Activated CD4-positive, alpha-beta T cell treated with anti-CD3 and anti-CD28 coated beads, Interleukin-2, amount 50 U/mL, for 24 hours (primary cell): ENCODE results near the gene PRDM10.

Experiments used
- DNase-seq, 2 donors: peaks; one replicate each; pipeline ENCODE4 v3.0.0-alpha.2; 2020; ENCODE audit warnings: low read depth in 1 of 2, low spot score in 1 of 2

Gene PRDM10

DNA sequence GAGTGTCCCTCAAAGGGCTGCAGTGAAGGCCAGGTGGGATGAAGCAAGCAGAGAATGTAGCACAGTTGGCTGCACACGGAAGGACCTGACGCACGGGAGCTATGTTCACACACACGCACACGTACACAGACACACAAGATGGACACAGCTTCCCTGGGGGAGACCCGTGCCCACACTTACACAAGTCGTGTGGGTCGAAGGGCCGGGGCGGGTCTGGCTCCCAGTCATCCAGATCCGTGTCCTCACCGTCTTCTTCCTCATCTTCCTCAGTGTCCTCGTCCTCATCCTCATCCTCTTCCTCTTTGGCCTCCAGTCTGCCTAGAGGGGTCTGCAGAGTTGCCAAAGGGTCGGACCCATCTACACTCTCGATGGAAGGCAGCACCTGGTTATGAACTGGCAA lies 55.7 kb downstream of the PRDM10 start:
- DNase-seq: no peak

DNA sequence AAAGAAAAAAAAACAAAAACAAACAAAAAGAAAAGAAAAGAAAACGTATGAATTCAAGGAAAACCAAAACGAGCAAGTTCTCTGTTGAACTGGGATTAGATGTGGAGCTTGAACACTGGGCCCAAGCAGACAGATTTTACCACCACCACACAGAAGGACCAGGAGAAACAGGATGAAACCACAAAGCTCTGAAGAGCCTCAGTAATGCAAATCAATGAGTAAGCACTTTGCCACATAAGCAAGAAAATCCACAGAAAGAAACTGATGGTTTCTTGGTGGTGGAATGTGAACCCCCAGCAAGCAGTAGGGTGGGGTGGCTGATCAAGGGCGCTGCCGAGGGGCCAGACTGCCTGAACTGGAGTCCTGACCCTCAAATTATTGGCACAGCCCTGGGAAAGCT lies 56.4 kb downstream of the PRDM10 start:
- no peak for DNase-seq

DNA sequence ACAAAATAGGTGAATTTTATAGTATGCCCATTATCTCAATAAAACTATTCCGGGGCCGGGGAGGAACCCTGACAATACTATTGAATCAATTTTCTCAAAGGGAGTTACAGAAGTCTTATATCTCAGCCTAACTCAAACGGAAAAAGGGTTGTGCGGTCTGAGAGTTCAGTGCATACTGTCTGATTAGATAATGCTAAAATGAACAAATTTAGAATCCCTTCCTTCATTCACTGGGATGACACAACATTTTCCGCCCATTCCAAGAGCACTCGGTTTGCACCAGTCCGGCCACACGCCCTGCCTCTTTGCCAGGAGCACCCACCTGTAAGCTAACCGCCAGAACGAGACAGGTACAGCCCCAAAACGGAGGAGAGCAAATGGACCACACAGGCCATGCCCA lies 57.3 kb downstream of the PRDM10 start:
- DNase-seq: no peak

DNA sequence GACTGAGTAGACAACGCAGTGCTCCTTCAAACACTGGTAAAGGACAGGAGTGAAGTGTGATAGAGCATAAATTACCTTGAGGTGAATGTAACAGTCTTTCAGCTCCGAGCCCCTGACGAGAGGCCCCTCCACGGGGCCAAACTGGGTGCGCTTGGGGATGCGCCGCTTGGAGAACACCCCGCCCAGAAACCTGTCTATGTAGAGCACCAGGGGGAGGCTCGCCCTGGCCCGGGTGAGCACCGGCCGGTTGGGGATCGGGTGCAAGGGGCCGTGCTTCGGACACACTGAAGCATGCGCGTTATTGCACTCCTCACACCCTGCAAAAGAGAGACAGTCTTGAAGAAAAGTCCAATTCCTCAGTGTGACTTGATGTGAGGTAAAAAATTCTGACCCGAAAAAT lies 57.9 kb downstream of the PRDM10 start:
- DNase-seq: no peak

DNA sequence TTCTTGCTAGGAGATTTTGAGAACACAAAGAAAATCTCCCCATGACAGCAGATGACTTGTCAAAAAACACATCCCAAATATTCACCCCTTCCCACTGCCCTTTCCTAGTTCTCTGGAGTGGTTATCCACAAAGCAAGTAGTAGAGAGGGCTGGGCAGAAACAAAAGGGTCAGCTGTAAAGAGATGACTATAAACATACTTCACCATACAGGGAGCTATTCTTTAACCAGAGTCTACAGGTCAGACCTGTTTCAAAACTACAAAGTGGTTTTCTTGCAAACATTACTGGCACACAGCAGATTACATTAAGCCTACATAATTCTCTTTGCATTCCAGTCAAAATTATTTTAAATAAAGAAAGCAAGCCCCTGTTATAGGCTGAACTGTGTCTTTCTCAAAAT lies 59.6 kb downstream of the PRDM10 start:
- no peak for DNase-seq

DNA sequence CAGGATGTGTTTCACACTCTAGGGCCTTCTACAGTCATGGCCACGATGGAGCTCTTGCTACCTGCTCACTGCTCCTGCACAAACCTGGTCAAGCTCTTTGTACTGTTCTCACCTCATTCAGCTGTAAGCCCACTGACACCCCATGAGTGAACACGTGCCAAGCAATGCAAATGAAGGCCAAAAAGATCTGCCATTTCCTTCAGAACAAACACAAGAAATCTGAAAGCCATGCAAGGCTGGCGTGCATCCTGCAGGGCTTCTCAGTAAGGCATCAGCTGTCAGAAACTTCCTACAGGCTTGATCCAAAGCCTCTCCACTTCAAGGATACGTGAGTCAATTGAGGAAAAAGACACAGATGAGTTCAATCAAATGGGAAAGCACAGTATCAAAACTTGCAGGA lies 63.1 kb downstream of the PRDM10 start:
- DNase-seq: no peak

DNA sequence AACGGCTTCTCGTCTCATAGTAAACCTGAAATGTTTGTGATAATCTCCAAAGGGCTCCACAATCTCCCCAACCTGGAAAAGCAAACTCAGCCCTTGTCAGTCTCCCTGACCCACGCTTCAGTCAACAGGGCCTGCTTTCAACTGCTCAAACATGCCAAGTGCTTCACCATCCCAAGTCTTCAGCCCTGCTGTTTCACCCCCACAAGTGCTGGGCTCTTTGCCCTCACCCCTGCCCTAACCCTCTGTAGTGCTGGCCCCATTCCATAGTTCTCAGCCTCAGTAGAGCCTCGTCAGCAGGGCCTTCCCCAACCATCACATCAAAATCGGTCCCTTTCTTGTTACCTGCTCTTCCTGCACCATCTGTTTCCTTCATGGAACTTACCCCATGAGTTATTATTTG lies 63.9 kb downstream of the PRDM10 start:
- no peak for DNase-seq

DNA sequence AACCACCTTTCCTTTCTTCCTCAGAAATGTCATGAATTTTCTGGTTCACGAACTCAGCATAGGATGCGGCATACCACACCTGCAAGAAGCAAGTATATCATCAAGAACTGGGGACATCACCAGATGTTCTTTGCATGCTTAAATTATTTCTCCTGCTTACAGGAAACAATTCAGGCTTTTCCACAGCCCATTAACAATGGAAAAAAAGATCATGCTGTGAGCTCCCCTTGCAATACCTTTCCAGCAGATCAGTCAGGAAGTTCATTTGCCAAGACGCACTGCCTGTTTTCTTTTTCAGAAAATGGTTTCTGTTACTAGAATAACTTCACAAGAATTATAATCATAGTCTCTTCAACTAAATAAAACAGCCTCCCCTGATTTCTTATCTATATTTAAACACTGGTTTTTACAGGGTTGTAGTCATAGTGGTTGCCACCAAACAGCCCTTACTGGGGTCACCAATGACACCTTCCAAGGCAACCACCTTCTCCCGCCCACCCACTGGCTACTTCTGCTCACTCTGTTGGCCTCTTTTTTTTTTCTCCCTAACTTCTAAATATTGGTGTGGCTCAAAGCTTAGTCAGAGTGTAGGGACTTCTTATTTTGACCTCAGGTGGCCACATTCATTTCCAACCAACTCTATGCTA lies 64.9 kb downstream of the PRDM10 start:
- no peak for DNase-seq

DNA sequence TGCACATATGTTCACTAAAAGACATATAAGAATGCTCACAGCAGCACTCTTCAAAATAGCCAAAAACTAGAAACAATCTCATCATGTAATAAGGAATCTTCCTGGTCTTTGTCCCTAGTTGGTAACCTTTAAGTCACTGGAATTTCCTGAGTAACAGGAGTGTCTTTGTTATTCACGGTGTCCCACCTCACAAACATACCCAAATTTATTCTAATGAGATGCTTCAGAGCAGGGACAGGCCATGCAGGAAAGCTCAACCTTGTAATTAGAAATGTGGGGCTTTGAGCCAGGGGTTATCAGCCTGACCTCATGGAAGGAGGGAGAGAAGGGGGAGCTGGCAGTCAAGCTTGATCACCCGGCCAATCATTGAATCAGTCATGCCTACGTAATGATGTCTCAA lies 66.9 kb downstream of the PRDM10 start:
- no peak for DNase-seq

DNA sequence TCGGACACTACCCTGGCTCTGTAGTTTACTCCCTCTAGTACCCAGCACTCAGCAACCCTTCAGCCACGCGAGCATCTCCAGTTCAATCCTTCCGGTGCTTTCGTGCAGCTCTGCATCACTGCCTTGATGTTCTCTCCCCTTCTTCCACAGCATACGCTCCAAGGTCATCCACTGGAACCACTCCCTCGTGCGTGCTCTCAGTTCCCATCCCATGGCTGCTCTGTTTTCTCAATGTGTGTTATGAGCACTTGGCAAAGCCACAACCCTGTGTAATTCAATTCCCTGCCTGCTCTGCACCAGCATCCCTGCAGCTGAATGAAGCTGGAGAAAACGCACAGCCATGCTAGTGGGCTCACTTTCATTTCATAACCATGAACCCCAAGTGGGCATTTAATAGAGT lies 68.7 kb downstream of the PRDM10 start:
- no peak for DNase-seq

DNA sequence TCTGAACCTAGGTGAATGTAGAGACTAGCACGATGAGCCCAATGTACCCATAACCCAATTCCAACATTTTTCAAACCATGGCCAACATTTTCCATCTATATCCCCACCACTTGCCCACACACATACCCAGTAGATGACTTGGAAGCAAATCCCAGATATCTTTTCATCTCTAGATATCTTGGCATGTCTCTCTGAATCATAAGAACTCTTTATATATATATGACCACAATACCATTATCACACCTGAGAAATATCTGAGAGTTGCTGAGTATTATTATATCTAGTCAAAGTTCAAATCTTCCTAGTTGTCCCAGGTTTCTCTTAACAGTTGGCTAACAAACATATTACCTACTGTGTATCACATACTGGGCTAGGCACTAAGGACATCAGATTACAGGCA lies 69.4 kb downstream of the PRDM10 start:
- no peak for DNase-seq

DNA sequence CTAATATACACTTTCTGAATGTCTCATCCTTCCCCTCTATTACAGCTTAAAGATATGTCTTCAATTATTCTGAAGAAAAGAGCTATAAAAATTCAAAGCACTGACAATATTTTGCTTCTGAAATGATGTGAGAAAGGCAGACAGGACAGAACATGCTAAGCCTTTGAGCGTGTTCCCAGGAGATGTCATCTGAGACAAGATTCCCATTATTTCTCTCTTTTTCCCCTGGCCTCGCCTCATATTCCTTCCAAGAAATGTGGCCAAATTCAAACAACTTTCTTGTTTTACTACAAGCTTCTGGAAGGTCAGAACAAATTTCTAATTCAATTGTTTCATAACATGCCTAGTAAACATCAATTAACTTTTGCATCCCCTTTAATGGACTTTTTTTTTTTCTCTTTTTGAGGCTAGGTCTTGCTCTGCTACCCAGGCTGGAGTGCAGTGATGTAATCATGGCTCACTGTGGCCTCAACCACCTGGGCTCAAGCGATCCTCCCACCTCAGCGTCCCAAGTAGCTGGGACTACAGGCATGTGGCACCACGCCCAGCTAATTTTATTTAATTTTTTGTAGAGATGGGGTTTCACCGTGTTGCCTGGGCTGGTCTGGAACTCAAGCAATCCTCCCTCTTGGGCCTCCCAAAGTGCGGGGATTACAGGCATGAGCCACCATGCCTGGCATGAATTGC lies 70.1 kb downstream of the PRDM10 start:
- no peak for DNase-seq

DNA sequence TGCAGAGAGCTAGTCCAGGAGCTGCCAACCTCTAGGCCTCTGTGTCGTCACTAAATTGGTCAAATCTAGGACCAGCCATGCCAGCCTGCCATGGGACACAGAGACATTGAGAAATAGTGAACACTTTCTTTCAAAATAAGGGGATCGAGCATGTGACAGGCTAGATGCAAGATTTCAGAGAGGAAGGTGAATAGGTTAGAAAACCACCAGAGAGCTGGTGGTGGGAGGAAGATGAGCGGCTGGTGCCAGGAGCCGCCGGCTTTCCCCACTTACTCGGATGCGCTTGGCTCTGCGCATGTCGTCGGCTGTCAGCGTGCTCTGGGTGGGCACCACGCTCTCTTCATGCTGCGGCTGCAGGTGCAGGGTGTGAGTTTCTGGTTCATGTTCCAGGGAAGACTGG lies 71.9 kb downstream of the PRDM10 start:
- DNase-seq: no peak

DNA sequence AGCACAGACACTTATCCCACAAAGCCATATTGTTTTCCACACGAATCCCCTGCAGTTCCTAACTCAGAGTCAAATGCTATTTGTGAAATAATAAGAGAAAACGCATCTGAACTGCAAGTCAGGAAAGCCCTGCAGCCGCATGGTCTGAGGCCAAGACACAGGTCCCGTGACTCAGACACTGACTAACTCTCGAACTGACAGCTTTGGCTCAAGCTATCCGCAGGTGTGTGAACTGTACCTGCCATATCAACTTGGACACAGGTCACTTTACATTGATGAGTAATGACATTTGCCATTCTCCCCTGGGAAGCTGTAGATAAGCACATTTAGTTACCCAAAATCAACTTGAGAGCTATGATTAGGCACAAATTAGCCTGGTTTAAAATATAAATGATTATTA lies 72.3 kb downstream of the PRDM10 start:
- no peak for DNase-seq

DNA sequence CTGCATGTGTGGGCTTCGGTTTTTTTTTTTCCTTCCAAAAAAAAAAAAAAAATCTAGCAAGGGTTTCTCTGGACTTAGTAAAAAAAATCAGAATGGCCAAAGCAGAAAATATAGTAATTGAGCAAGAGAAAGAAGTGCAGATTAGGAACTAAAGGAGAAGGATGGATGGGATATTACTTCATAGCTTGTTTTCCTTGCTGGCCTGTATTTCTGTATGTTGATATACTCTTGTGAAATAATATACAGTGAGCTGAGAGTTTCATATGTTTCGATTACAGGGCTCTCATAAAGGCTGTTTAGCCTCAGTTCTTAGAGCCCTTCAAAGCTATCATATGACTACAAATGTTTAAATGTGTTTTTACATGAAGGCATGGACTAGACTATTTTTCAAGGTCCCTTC lies 72.9 kb downstream of the PRDM10 start:
- DNase-seq: no peak

DNA sequence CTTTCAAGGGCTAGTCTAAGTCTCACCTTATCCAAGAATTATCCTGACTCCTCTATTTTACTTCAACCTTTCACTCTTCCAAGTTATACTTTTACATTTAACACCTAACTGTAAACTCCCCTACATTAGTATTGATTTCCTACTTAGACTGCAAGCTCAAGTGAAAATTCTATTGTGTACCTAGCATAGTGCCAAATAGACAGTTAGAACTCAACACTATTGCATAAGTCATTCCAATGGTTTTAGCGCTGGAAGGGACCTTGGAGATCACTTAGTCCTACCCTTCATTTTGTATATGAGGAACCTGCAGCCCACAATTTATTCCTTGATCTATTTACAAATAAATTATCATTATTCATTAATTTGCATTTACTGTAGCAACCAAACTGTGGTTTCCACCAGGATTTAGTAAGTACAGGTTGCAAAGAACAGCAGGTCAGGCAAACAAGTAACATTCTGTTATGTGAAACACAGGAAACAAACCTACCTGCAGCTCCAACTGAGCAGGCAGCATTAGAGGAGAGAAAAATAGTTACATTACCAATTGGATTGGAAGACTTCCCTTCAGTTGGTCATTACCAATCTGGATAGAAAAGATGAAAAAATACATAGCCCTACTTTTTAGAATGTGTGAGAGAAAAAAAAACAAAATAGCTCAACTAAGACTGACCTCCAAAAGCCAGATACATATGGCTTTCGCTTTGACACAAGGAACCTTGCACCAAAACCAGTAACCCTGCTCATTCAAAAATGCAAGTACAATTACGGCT lies 73.5 kb downstream of the PRDM10 start:
- no peak for DNase-seq

DNA sequence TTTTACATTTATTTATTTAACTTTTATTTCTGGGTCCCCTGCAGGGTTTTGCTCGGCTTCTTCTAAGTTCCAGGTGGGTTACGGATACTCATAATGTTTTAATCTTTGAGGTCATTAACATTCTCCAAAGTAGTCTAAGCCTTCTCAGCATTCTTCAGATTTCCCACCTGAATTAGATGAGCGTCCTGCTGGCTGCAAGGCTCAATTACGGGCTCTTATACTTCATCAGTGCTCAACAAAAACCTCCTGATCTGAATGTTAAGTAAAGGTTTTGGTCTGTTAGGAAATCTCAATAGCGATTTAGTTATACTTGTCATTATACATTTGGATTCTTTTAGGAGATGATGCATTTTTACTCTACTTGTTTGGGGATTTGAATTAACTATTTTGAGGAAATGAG lies 80.0 kb downstream of the PRDM10 start:
- DNase-seq: no peak

DNA sequence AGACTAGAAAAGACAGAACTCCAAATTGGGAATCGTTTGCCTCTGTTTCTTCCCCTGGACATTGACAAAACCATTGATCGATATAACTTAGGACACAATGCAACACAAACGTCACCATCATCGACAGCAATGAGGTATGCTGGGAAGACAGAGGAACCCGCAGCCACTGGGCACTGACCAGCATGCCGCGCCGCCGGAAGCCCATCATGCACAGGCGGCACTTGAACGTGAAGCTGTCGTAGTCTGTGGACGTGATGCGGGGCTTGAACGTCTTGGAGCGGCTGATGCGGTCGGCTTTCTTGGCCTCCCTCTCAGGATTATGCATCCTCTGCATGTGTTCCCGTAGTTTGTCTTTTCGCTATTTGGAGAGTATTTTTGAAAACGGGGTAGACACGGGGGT lies 84.3 kb downstream of the PRDM10 start:
- no peak for DNase-seq

DNA sequence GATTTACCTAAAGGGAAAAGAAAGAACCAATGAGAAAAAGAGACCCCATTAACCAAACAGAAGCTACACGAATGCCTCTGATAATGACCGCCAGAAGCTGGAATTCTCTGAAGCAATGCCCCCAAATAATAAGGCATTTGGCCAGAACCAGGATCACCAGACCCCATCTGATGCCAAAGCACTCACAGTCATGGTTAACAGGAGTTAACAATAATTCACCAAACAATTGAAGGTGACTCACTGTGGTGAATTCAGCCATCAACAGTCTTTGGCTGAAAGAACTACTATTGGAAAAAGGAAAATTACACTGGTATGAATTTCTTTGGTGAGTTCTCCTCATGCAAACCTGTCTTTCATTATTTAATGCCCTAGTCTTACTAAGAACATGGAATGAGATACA lies 85.4 kb downstream of the PRDM10 start:
- DNase-seq: no peak

DNA sequence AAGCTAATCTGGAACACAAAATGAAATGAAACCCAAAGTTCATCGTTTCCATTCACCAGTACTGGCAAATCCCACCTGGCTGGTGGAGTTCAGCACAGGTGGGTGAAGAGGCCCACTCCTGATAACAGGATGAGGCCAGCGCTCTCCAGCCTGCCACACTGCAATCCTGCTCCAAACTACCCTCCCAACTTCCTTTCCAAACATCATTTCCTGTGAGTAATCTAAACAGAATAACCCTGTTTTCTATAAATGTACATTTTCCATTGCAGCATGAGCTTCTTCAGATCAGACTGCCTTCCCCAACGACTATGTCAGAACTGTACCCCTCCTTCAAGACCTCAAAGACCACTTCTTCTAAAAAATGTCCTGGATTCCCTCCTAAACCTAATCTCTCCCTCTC lies 91.3 kb downstream of the PRDM10 start:
- DNase-seq: no peak

DNA sequence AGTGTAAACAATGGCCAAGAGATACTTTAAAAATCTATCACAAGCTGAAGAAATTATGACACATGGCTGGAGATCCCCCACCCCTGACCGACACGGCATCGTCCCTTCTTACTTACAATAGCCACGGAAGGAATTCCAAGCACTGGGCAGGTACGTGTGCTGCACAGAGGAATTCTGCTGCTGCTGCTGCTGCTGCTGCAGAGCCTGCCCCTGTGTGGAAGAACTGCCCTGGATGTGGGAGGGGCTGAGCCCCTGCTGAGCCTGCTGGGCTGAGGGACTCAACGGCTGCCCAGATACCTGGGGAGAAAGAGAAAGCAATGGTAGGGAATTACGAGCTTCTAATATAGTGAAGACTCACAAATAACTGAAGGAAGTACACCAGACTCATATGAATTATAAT lies 92.3 kb downstream of the PRDM10 start:
- DNase-seq: no peak

DNA sequence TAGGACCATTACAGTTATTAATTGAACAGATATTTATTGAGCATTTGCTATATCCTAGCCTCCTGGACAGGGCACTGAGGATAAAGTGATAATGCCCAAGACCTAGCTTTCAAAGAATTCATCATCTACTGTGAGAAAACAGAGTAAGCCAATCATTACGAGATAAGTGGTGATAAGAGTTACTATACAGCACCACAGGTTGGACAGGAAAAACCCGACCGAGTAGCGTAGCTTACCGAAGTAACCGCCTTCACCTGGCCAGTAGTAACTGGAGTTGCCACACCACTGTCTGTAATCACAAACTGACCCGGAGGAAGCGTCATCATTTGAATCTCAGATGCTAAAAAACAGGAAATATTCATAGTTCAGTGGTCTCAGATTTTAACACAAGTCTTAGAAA lies 97.2 kb downstream of the PRDM10 start:
- DNase-seq: no peak

DNA sequence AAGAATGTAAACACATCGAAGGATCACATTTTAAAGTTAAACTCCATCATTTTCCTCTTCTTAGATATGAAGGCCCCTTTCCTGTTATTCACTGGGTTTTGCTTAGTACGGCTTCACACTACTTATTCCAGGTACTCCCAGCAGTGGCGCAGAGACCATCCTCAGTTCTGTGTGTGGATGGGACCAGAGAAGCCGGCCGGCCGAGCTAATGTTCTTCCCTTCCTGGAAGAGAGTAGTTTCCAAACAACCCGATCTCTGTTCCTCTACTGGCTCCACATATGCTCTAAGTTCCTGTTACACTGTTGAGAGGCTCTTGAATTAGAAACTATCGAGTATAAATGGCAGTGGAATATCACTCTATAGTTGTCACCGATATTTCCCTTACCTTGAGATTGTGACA lies 106.6 kb downstream of the PRDM10 start:
- DNase-seq: no peak
